GM21367 (cell line): Measurements from ENCODE around the gene ATP6V0E1.
"Not testable (repeated sequence)": the region's sequence is repeated elsewhere in the genome, so short reads cannot be mapped to it uniquely, and the experiment has no call there.

Source experiments
- ATAC-seq: cut with Tn5 transposase; IDR thresholded peaks from one replicate; pipeline ENCODE4 v1.9.1; 2021; ENCODE audit not compliant: unreplicated experiment

ATP6V0E1 gene

DNA sequence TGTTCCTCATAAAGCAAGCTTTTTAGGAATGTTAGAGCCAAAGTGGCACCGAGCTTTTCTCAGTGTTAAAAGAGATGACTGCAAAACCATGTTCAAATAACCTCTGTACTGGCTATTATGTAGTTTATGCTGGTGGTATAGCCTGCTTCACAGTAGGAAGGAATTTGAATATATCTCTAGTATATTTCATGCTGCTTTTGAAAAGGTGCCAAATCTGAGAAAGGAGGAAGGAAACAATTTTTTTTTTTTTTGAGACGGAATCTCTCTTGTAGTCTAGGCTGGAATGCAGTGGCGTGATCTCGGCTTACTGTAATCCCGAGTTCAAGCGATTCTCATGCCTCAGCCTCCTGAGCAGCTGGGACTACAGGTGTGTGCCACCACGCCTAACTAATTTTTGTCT lies 86.1 kb downstream of the ATP6V0E1 start:
- ATAC-seq: no peak

- ATAC-seq: no peak
Measured at GRCh38 chr5:173075137-173075843, 91.7 kb downstream of the ATP6V0E1 start.

- ATAC-seq: no peak
Measured at GRCh38 chr5:173075970-173076369, 92.4 kb downstream of the ATP6V0E1 start.

- not testable (repeated sequence) for ATAC-seq
Measured at GRCh38 chr5:173076471-173076870, 92.9 kb downstream of the ATP6V0E1 start.

GRCh38 chr5:173078878-173079277 lies 95.3 kb downstream of the ATP6V0E1 start:
- no peak for ATAC-seq
